HEK293T (cell line): Measurements from ENCODE around the gene NACA.

ENCODE experiments used
- ARNT ChIP-seq: fragments of 450-650 bp; IDR thresholded peaks from 2 replicates; pipeline ENCODE4 v1.6.1; 2017; ENCODE audit warnings: mild to moderate bottlenecking
- BHLHE40 ChIP-seq: fragments of 450-650 bp; IDR thresholded peaks from 2 replicates; pipeline ENCODE4 v1.6.1; 2016; ENCODE audit warnings: mild to moderate bottlenecking, moderate library complexity, borderline replicate concordance
- FOXA1 ChIP-seq: fragments of 450-650 bp; IDR thresholded peaks from 2 replicates; pipeline ENCODE4 v1.6.1; 2016; ENCODE audit warnings: mild to moderate bottlenecking
- FOXK2 ChIP-seq: fragments of 450-650 bp; IDR thresholded peaks from 2 replicates; pipeline ENCODE4 v1.6.1; 2016; ENCODE audit warnings: mild to moderate bottlenecking
- HDGF ChIP-seq: fragments of 450-650 bp; IDR thresholded peaks from 2 replicates; pipeline ENCODE4 v1.6.1; 2017; ENCODE audit warnings: antibody characterized with exemption, borderline replicate concordance
- SP1 ChIP-seq: fragments of 450-650 bp; IDR thresholded peaks from 2 replicates; pipeline ENCODE4 v1.6.1; 2017

DNA sequence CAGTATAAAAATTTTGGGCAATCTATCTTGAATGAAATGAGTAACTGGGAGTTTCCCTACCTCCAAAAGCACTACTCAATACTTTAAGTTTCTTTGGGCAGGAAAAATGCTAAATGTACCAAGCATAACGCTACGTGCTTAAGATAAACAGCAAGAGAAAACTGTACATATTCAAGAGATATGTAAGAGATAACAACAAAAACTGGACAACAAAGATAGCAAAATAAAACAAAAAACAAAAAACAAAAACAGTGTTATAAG lies 57.0 kb downstream of the NACA start:
- TF ChIP-seq ARNT (no peak), BHLHE40 (no peak), FOXK2 (no peak), HDGF (no peak), SP1 (no peak), FOXA1 (no peak)
